Nephron progenitor cell (in vitro differentiated cells): ENCODE data around the gene PGAP2.

Experiments used
- DNase-seq: peaks from one replicate; pipeline ENCODE4 v3.0.0; 2021
- H3K27ac Mint-ChIP-seq: 2 replicates; pipeline ENCODE4 v1.8.0; 2021; ENCODE audit warnings: mild to moderate bottlenecking, moderate library complexity, mixed read lengths
- H3K27me3 Mint-ChIP-seq: 2 replicates; pipeline ENCODE4 v1.8.0; 2021; ENCODE audit warnings: mild to moderate bottlenecking, low read depth, mixed read lengths; ENCODE audit not compliant: poor library complexity
- H3K36me3 Mint-ChIP-seq: 2 replicates; pipeline ENCODE4 v1.8.0; 2021; ENCODE audit warnings: low read depth, mixed read lengths
- H3K4me1 Mint-ChIP-seq: 2 replicates; pipeline ENCODE4 v1.8.0; 2021; ENCODE audit warnings: mixed read lengths
- H3K4me3 Mint-ChIP-seq: 2 replicates; pipeline ENCODE4 v1.8.0; 2021; ENCODE audit warnings: mild to moderate bottlenecking, moderate library complexity, mixed read lengths
- H3K9me3 Mint-ChIP-seq: 2 replicates; pipeline ENCODE4 v1.8.0; 2021; ENCODE audit warnings: mild to moderate bottlenecking, moderate library complexity, mixed read lengths
- TF ChIP-seq, protein P1 (sequence below): fragments of 200-600 bp; sonication (generic); IDR thresholded peaks from 2 replicates; pipeline ENCODE4 v1.5.0; 2021; ENCODE audit warnings: antibody characterized with exemption

PGAP2 gene

DNA sequence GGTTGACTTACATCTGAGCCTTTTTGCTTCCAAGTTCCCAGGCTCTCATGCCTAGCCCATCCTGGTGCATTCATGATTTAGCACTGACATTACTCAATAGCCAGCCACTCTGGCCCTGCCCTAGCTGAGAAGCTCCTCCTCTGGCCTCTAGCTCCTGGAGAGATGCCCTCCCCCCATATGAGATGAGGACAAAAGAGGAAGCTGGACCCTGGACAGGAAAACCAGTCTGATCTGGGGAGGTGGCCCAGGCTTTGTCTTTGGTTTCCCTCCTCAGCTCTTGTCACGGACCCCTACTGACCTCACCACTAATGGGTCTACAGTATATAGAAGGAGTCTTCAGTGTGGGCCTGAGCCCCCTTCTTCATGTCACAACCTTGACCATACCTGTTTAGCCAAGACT lies 29.4 kb downstream of the PGAP2 start:
- TF ChIP-seq, protein P1, sequence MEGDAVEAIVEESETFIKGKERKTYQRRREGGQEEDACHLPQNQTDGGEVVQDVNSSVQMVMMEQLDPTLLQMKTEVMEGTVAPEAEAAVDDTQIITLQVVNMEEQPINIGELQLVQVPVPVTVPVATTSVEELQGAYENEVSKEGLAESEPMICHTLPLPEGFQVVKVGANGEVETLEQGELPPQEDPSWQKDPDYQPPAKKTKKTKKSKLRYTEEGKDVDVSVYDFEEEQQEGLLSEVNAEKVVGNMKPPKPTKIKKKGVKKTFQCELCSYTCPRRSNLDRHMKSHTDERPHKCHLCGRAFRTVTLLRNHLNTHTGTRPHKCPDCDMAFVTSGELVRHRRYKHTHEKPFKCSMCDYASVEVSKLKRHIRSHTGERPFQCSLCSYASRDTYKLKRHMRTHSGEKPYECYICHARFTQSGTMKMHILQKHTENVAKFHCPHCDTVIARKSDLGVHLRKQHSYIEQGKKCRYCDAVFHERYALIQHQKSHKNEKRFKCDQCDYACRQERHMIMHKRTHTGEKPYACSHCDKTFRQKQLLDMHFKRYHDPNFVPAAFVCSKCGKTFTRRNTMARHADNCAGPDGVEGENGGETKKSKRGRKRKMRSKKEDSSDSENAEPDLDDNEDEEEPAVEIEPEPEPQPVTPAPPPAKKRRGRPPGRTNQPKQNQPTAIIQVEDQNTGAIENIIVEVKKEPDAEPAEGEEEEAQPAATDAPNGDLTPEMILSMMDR, result no peak
- Mint-ChIP-seq H3K27ac (no peak overlapping the region), H3K4me3 (no peak overlapping the region), H3K9me3 (peaks cover 7% of the 10 kb centered on the region), H3K4me1 (peaks cover 52% of the 10 kb centered on the region), H3K27me3 (no peaks in the 10 kb centered on the region), H3K36me3 (peaks cover 10% of the 10 kb centered on the region)
- DNase-seq, result no peak

DNA sequence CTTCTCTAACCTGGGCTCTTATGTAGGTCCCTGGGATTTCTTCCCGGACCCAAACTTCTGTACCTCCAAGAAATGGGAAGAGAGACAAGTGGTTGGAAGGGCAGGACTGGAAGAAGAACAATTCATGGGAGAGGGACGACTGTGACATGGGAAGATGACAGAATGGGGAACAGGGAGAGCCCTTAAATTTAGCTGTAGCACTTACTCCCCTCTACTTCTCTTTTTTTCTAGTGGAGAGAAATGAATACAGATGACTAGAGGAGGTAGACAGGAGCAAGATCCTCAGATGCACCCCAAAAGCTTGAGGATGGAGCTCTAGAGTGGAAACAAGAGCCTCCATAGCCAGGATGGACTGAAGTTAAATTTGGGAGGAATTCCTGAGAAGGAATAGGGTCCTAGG lies 30.1 kb downstream of the PGAP2 start:
- no peak overlapping the region for H3K27ac Mint-ChIP-seq
- no peaks in the 10 kb centered on the region for H3K27me3 Mint-ChIP-seq
- TF ChIP-seq, protein P1, result no peak
- no peak for DNase-seq
- H3K36me3 Mint-ChIP-seq, result peaks cover 10% of the 10 kb centered on the region
- H3K4me1 Mint-ChIP-seq, result peaks cover 55% of the 10 kb centered on the region
- peak overlapping the region; percentile 19 for H3K4me3 Mint-ChIP-seq
- H3K9me3 Mint-ChIP-seq, result peaks cover 7% of the 10 kb centered on the region

DNA sequence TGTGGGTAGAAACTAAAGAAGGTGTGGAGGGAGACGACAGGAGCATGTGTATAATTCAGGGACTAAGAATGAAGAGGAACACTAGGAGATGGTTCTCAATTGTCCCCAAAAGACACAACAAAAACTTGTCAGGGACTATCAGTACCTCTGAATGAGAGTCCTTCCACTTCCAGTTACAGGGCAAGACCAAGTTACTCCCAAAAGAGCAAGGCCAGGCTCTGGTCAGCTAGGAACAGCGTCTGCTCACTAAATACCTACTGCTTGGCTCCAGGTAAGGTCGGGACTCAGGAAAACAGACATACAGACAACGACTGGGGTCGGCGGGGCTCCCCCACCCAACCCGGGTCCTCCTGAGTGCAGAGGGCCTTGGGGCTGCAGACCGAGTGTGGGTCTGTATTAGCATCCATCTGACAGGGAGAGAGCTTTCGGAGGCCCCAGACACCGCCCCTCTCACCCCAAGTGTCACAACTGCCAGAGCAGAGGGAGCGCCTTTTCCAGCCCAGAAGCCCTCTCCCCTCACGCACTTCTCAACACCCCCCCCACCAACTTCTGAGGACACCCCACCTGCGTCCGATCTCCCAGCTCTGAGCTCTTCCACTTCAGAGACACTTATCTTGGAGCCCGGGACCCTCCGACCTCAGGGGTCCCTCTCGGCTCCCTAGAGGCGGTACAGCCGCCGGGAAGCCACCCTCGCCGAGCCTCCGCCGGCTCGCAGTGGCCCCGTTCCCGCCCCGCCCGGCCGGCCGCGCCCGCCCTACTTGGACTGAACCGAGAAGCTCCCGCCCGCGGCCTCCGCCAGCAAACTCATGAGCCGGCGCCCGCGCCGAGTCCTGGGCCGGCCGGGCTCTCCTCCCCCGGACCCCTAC lies 31.9 kb downstream of the PGAP2 start:
- peak overlapping the region; percentile 25 for H3K27ac Mint-ChIP-seq
- peaks cover 5% of the 10 kb centered on the region for H3K36me3 Mint-ChIP-seq
- H3K9me3 Mint-ChIP-seq, result peaks cover 7% of the 10 kb centered on the region
- TF ChIP-seq, protein P1, result no peak
- peak; percentile 80 for DNase-seq
- H3K27me3 Mint-ChIP-seq, result no peaks in the 10 kb centered on the region
- peaks cover 48% of the 10 kb centered on the region for H3K4me1 Mint-ChIP-seq
- peak overlapping the region; percentile 83 for H3K4me3 Mint-ChIP-seq

DNA sequence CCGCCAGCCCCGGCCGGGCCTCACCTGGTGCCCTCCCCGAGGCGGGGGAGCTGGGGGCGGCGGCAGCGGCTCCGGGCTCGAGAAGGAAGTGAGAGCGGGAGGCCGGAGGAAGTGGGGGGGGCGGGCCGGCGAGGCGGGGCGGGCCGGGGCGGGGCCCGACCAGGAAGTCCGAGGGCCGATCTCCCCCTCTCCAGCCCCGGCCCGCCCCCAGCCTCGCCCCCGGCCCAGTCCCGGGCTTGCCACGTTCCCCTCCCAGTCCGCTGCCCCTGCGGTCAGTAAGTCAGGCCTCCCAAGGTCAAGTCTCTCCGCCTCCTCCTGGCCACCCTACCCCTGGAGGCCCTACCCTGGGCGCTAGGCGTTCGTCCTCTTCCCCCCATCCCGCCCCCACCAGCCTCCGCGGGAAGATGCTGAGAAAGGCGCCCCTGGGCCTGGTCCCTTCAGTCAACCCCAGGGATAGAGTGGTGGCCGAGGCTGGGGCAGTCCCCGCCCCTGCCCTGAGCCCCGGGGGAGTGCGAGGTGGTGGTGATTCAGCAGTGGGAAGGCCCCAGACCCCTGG lies 32.6 kb downstream of the PGAP2 start, which contains the start of gene RHOG:
Gene RHOG (minus strand): TSS at position 90 of the 556 bp plus-strand sequence. CDS start 12,821 bp downstream, outside the sequence.
- Mint-ChIP-seq H3K9me3 (peaks cover 7% of the 10 kb centered on the region), H3K36me3 (no peaks in the 10 kb centered on the region), H3K27ac (peak within 1 kb of the TSS; percentile 25), H3K27me3 (no peaks in the 10 kb centered on the region), H3K4me1 (peaks cover 40% of the 10 kb centered on the region), H3K4me3 (peak within 1 kb of the TSS; percentile 83)
- DNase-seq, result peak; percentile 82
- TF ChIP-seq, protein P1, result no peak

DNA sequence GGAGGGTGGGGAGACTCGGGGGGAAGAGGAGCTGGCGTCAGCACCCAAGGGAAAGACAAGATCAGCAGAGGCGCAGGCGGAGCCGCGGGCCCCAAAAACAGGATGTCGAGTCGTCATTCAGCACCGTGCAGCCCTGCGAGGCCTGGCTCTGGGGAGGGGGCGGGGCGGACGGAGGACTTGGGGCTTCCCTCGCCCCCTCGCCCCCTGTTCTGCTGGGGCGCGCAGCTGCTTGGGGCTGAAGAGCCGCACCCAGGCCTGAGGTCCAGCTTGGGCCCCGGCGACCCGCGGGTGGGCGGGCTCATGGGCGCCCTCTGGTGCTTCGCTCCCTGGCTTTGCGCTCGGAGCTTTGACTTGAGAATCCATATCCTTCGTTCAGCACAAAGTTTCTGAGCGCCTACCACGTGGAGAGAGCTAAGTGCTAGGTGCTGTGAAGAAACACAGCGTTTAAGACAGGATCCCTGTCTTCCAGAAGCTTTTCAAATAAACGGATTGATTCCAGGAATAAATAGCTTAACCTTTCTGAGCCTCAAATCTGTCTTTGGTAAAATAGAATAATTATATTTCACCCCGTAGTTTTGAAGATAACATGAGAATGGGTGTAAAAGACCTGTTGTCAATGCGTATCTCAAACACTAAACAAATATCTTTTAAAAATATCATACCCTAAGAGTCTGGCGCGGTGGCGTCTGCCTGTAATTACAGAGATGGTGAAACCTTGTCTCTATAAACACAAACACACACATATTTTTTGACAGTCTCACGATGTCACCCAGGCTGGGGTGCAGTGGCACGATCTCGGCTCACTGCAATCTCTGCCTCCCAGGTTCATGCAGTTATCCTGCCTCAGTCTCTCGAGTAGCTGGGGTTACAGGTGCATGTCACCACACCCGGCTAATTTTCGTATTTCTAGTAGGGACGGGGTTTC lies 33.3 kb downstream of the PGAP2 start:
- H3K4me1 Mint-ChIP-seq, result peaks cover 40% of the 10 kb centered on the region
- TF ChIP-seq, protein P1, result peak; percentile 61
- DNase-seq, result peak; percentile 81
- H3K4me3 Mint-ChIP-seq, result peak overlapping the region; percentile 82
- H3K36me3 Mint-ChIP-seq, result no peaks in the 10 kb centered on the region
- H3K27me3 Mint-ChIP-seq, result no peaks in the 10 kb centered on the region
- no peak overlapping the region for H3K27ac Mint-ChIP-seq
- H3K9me3 Mint-ChIP-seq, result peaks cover 7% of the 10 kb centered on the region
